SU-DHL-6 (cell line): ENCODE data around the gene C2CD4C.
"Not testable (repeated sequence)": the region's sequence is repeated elsewhere in the genome, so short reads cannot be mapped to it uniquely, and the experiment has no call there.

Experiments
- CTCF ChIP-seq: fragments of 200-600 bp; sonication (generic); IDR thresholded peaks from one replicate; pipeline ENCODE4 v1.5.1; 2017; ENCODE audit warnings: antibody characterized with exemption, mild to moderate bottlenecking, low read length, moderate library complexity; ENCODE audit not compliant: insufficient read depth, poor library complexity, severe bottlenecking
- EZH2phosphoT487 ChIP-seq: fragments of 200-600 bp; sonication (generic), shearing (Covaris generic); conservative IDR thresholded peaks from 2 replicates; pipeline ENCODE4 v1.6.1; 2018; ENCODE audit warnings: mild to moderate bottlenecking, antibody characterized with exemption, low read length, moderate library complexity, mixed read lengths

- TF ChIP-seq CTCF, EZH2phosphoT487: not testable (repeated sequence)
Measured at GRCh38 chr19:386189-386588, 22.8 kb downstream of the C2CD4C start.
